ENCODE measurements around the gene IQCH. TPM values are rescaled to one million over a fixed set of nuclear protein-coding genes. Genes with fewer than 3 reads are reported as not detected.
A peak's percentile ranks its signal among the peaks of the same experiment; 100 is the strongest.

Gene IQCH
- total RNA-seq, 2 donors from 2014 or later: 5.8 to 9.5 TPM

- WGBS: 94% methylated on average over 2 of the region's 2 CpGs
- Histone ChIP-seq H3K4me1 (replicated peaks) (no peaks in the 10 kb centered on the region), H3K27me3 (replicated peaks; ENCODE audit: insufficient read depth) (no peaks in the 10 kb centered on the region), H3K36me3 (no peaks in the 10 kb centered on the region), H3K9me3 (no peaks in the 10 kb centered on the region), H3K4me3 (no peak overlapping the region), H3K27ac (no peak overlapping the region)
- DNase-seq (ENCODE audit: low spot score): no peak
- no peak for TF ChIP-seq CTCF (IDR thresholded peaks at IDR 0.05)
- TF ChIP-seq POLR2AphosphoS5 (IDR thresholded peaks at IDR 0.05): no peak
- no peak for TF ChIP-seq POLR2A (IDR thresholded peaks at IDR 0.05)
- intact Hi-C loops (cut with DNase I): no loop called here
Observed at GRCh38 chr15:67230504-67230903, 24.1 kb upstream of the IQCH start.

GRCh38 chr15:67232591-67232990, 22.0 kb upstream of the IQCH start:
- WGBS: 56% methylated on average over 3 of the region's 3 CpGs
- no peaks in the 10 kb centered on the region for H3K36me3 ChIP-seq

GRCh38 chr15:67240235-67241131, 14.1 kb upstream of the IQCH start:
- intact Hi-C loops (cut with DNase I): no loop called here
- TF ChIP-seq CTCF (IDR thresholded peaks at IDR 0.05) (peak in 3 of 4 experiments; percentile 14 to 45 (median 42)), POLR2AphosphoS5 (IDR thresholded peaks at IDR 0.05) (peak; percentile 32), POLR2A (IDR thresholded peaks at IDR 0.05) (no peak)
- DNase-seq (ENCODE audit: low spot score): peak; percentile 38
- WGBS: 25% methylated on average over 3 of the region's 3 CpGs
- no peaks in the 10 kb centered on the region for H3K27me3 ChIP-seq (replicated peaks; ENCODE audit: insufficient read depth)
- no peaks in the 10 kb centered on the region for H3K36me3 ChIP-seq
- H3K9me3 ChIP-seq: no peaks in the 10 kb centered on the region
- H3K4me3 ChIP-seq: no peak overlapping the region
- H3K27ac ChIP-seq: no peak overlapping the region
- peaks cover 8% of the 10 kb centered on the region for H3K4me1 ChIP-seq (replicated peaks)

More at GRCh38 chr15:67232591-67232990, 22.0 kb upstream of the IQCH start:
- Histone ChIP-seq H3K4me1 (replicated peaks) (no peaks in the 10 kb centered on the region), H3K27me3 (replicated peaks; ENCODE audit: insufficient read depth) (no peaks in the 10 kb centered on the region), H3K27ac (no peak overlapping the region), H3K9me3 (no peaks in the 10 kb centered on the region), H3K4me3 (no peak overlapping the region)
- intact Hi-C loops (cut with DNase I): no loop called here
- TF ChIP-seq POLR2AphosphoS5 (IDR thresholded peaks at IDR 0.05): peak; percentile 43
- no peak for TF ChIP-seq CTCF (IDR thresholded peaks at IDR 0.05)
- no peak for DNase-seq (ENCODE audit: low spot score)

- no peak for TF ChIP-seq POLR2AphosphoS5 (IDR thresholded peaks at IDR 0.05)
- no peak for TF ChIP-seq POLR2A (IDR thresholded peaks at IDR 0.05)
- TF ChIP-seq CTCF (IDR thresholded peaks at IDR 0.05): no peak
- H3K4me3 ChIP-seq: no peak overlapping the region
- peaks cover 8% of the 10 kb centered on the region for H3K4me1 ChIP-seq (replicated peaks)
- H3K9me3 ChIP-seq: no peaks in the 10 kb centered on the region
- no peak overlapping the region for H3K27ac ChIP-seq
- H3K36me3 ChIP-seq: no peaks in the 10 kb centered on the region
- WGBS: 81% methylated on average over 4 of the region's 4 CpGs
- H3K27me3 ChIP-seq (replicated peaks; ENCODE audit: insufficient read depth): no peaks in the 10 kb centered on the region
- intact Hi-C loops (cut with DNase I): no loop called here
- DNase-seq (ENCODE audit: low spot score): no peak
Observed at GRCh38 chr15:67241132-67241855, 13.3 kb upstream of the IQCH start.
